BJ (cell line): ENCODE results near the gene RAD51B. TPM values are rescaled to one million over a fixed set of nuclear protein-coding genes. Genes with fewer than 3 reads are reported as not detected.

ENCODE experiments used
- CTCF ChIA-PET: fragments of 350-600 bp; formaldehyde crosslinking; extraction: SDS; loops from one replicate; lab custom pipeline; 2021; ENCODE audit warnings: antibody characterized with exemption, inconsistent platforms; lab: Yijun Ruan, JAX
- POLR2A ChIA-PET: fragments of 300-600 bp; sonication (Branson Sonifier 250); formaldehyde crosslinking; extraction: SDS; loops from one replicate; lab custom pipeline; 2021; ENCODE audit warnings: antibody characterized with exemption; lab: Charles Lee
- DNase-seq: peaks from one replicate; pipeline ENCODE4 v3.0.0-alpha.2; 2011; ENCODE audit warnings: low read depth
- H3K27me3 ChIP-seq: 2 replicates; pipeline ENCODE4 v1.6.0; 2011; ENCODE audit warnings: low read length; ENCODE audit not compliant: control insufficient read depth, insufficient read depth
- H3K36me3 ChIP-seq: 2 replicates; pipeline ENCODE4 v1.5.1; 2011; ENCODE audit warnings: low read length; ENCODE audit not compliant: control insufficient read depth, insufficient read depth
- H3K4me3 ChIP-seq: 2 replicates; pipeline ENCODE4 v1.5.1; 2011; ENCODE audit warnings: low read depth, mild to moderate bottlenecking, control low read depth, low read length
- CTCF ChIP-seq: IDR thresholded peaks from 2 replicates; pipeline ENCODE4 v1.5.1; 2011; ENCODE audit warnings: low read depth, mild to moderate bottlenecking, control low read depth, inconsistent platforms, low read length, moderate library complexity; ENCODE audit not compliant: insufficient read depth
- polyA plus RNA-seq: library from polyadenylated mRNA; depleted of rRNA; stranded (reverse); fragments of >200 nt; gene quantifications from 2 replicates; pipeline ENCODE4 v1.2.3, GENCODE V29; 2011

Gene RAD51B
- polyA plus RNA-seq, 1 experiment: 5.6 TPM

GRCh38 chr14:68331426-68331825 lies 511.8 kb downstream of the RAD51B start:
- ChIA-PET CTCF (interaction anchor here (0.6 to 1.6 kb wide), 7 partner anchors 9 to 651 kb away, joined by 3 to 6 read pairs (median 4); no protein-coding TSS in a partner anchor), POLR2A (no interaction called here)
- H3K4me3 ChIP-seq: no peak overlapping the region
- no peak for TF ChIP-seq CTCF
- no peaks in the 10 kb centered on the region for H3K27me3 ChIP-seq
- no peak for DNase-seq
- no peaks in the 10 kb centered on the region for H3K36me3 ChIP-seq

- Histone ChIP-seq H3K4me3 (no peak overlapping the region), H3K36me3 (no peaks in the 10 kb centered on the region), H3K27me3 (no peaks in the 10 kb centered on the region)
- CTCF ChIA-PET: interaction anchor here (0.6 to 1.6 kb wide), 6 partner anchors 9 to 650 kb away, joined by 3 to 6 read pairs (median 3); no protein-coding TSS in a partner anchor
- TF ChIP-seq CTCF: no peak
- DNase-seq: no peak
- POLR2A ChIA-PET: no interaction called here
Measured at GRCh38 chr14:68331991-68332390, 512.4 kb downstream of the RAD51B start.

GRCh38 chr14:68333262-68333661 lies 513.7 kb downstream of the RAD51B start:
- CTCF ChIA-PET: no interaction called here
- H3K36me3 ChIP-seq: no peaks in the 10 kb centered on the region

GRCh38 chr14:68335312-68335711 lies 515.7 kb downstream of the RAD51B start:
- ChIA-PET CTCF (no interaction called here), POLR2A (no interaction called here)
- no peak overlapping the region for H3K4me3 ChIP-seq
- no peak for TF ChIP-seq CTCF
- no peaks in the 10 kb centered on the region for H3K36me3 ChIP-seq
- no peaks in the 10 kb centered on the region for H3K27me3 ChIP-seq
- DNase-seq: no peak

More at GRCh38 chr14:68333262-68333661, 513.7 kb downstream of the RAD51B start:
- no peak for DNase-seq
- POLR2A ChIA-PET: no interaction called here
- TF ChIP-seq CTCF: no peak
- Histone ChIP-seq H3K4me3 (no peak overlapping the region), H3K27me3 (no peaks in the 10 kb centered on the region)

GRCh38 chr14:68336165-68336564 lies 516.6 kb downstream of the RAD51B start:
- ChIA-PET POLR2A (no interaction called here), CTCF (no interaction called here)
- no peak for DNase-seq
- Histone ChIP-seq H3K36me3 (no peaks in the 10 kb centered on the region), H3K4me3 (no peak overlapping the region), H3K27me3 (no peaks in the 10 kb centered on the region)
- TF ChIP-seq CTCF: no peak
